Activated CD8-positive, alpha-beta memory T cell treated with anti-CD3 and anti-CD28 coated beads for 36 hours (primary cell): ENCODE measurements around the gene PFKP. TPM values are rescaled to one million over a fixed set of nuclear protein-coding genes. Genes with fewer than 3 reads are reported as not detected.

ENCODE experiments used
- CTCF ChIA-PET: fragments of 350-600 bp; sonication (Branson Sonifier 250); formaldehyde crosslinking; loops from one replicate; lab custom pipeline; 2021; ENCODE audit warnings: antibody characterized with exemption; lab: Charles Lee
- POLR2A ChIA-PET: fragments of 350-600 bp; sonication (Branson Sonifier 250); formaldehyde crosslinking; loops from one replicate; lab custom pipeline; 2021; ENCODE audit warnings: antibody characterized with exemption; lab: Charles Lee
- total RNA-seq, 2 experiments: library from RNA; stranded (reverse); gene quantifications; one replicate each; pipeline ENCODE4 v1.2.3, GENCODE V29; 2021

Gene PFKP
- total RNA-seq = 100 to 1,000 TPM; 277 to 287 TPM

- POLR2A ChIA-PET = interaction anchor here (0.6 to 2.0 kb wide), 6 partner anchors 10 to 153 kb away, joined by 3 to 7 read pairs (median 4); partner anchors contain the start of gene PITRM1
- CTCF ChIA-PET = no interaction called here
Observed at GRCh38 chr10:3067118-3067858, at the start of gene PFKP. TSS of gene PFKP (plus strand) at chr10:3067548. CDS start at chr10:3067596, 48 bp downstream.

GRCh38 chr10:3018247-3018646 is 49.1 kb upstream of the PFKP start:
- CTCF ChIA-PET = no interaction called here

GRCh38 chr10:3020311-3020710 is 47.0 kb upstream of the PFKP start:
- CTCF ChIA-PET = no interaction called here
- POLR2A ChIA-PET = no interaction called here

More at GRCh38 chr10:3018247-3018646, 49.1 kb upstream of the PFKP start:
- POLR2A ChIA-PET = no interaction called here

- CTCF ChIA-PET = no interaction called here
- POLR2A ChIA-PET = no interaction called here
Observed at GRCh38 chr10:3020881-3021280, 46.5 kb upstream of the PFKP start.

- ChIA-PET CTCF (no interaction called here), POLR2A (no interaction called here)
Observed at GRCh38 chr10:3022027-3022426, 45.3 kb upstream of the PFKP start.

- POLR2A ChIA-PET = no interaction called here
- CTCF ChIA-PET = no interaction called here
Observed at GRCh38 chr10:3023892-3024291, 43.5 kb upstream of the PFKP start.

GRCh38 chr10:3025026-3025683 is 42.2 kb upstream of the PFKP start:
- ChIA-PET POLR2A (no interaction called here), CTCF (no interaction called here)

GRCh38 chr10:3027866-3028265 is 39.5 kb upstream of the PFKP start:
- POLR2A ChIA-PET = no interaction called here
- CTCF ChIA-PET = no interaction called here

GRCh38 chr10:3028441-3028840 is 38.9 kb upstream of the PFKP start:
- CTCF ChIA-PET = no interaction called here

GRCh38 chr10:3030765-3031164 is 36.6 kb upstream of the PFKP start:
- POLR2A ChIA-PET = no interaction called here
- CTCF ChIA-PET = no interaction called here

More at GRCh38 chr10:3028441-3028840, 38.9 kb upstream of the PFKP start:
- POLR2A ChIA-PET = no interaction called here

GRCh38 chr10:3031490-3031889 is 35.9 kb upstream of the PFKP start:
- ChIA-PET CTCF (no interaction called here), POLR2A (no interaction called here)

- ChIA-PET CTCF (no interaction called here), POLR2A (no interaction called here)
Observed at GRCh38 chr10:3033925-3034324, 33.4 kb upstream of the PFKP start.

- CTCF ChIA-PET = no interaction called here
Observed at GRCh38 chr10:3034616-3035015, 32.7 kb upstream of the PFKP start.

GRCh38 chr10:3036155-3037021 is 31.0 kb upstream of the PFKP start:
- CTCF ChIA-PET = no interaction called here
- POLR2A ChIA-PET = no interaction called here

More at GRCh38 chr10:3034616-3035015, 32.7 kb upstream of the PFKP start:
- POLR2A ChIA-PET = interaction anchor here (0.6 kb wide), 1 partner anchor 10 kb away, joined by 3 read pairs; no protein-coding TSS in a partner anchor

- ChIA-PET CTCF (no interaction called here), POLR2A (no interaction called here)
Observed at GRCh38 chr10:3037182-3037581, 30.2 kb upstream of the PFKP start.

- ChIA-PET CTCF (no interaction called here), POLR2A (no interaction called here)
Observed at GRCh38 chr10:3040069-3040468, 27.3 kb upstream of the PFKP start.

GRCh38 chr10:3042589-3042988 is 24.8 kb upstream of the PFKP start:
- ChIA-PET POLR2A (no interaction called here), CTCF (interaction anchor here (1.6 kb wide), 1 partner anchor 114 kb away, joined by 8 read pairs; no protein-coding TSS in a partner anchor)

- ChIA-PET POLR2A (interaction anchor here (0.7 to 1.4 kb wide), 3 partner anchors 9 to 164 kb away, joined by 3 read pairs; no protein-coding TSS in a partner anchor), CTCF (interaction anchor here (0.7 to 1.7 kb wide), 5 partner anchors 55 to 117 kb away, joined by 3 to 8 read pairs (median 4); no protein-coding TSS in a partner anchor)
Observed at GRCh38 chr10:3043512-3044368, 23.6 kb upstream of the PFKP start.
